Activated CD4-positive, alpha-beta T cell treated with anti-CD3 and anti-CD28 coated beads for 36 hours (primary cell): ENCODE measurements around the gene CCSER1. TPM values are rescaled to one million over a fixed set of nuclear protein-coding genes. Genes with fewer than 3 reads are reported as not detected.

Source experiments
- ATAC-seq: fragments of 200-7000 bp; cut with Tn5 transposase; one replicate; pipeline ENCODE4 v1.10.0; 2021; ENCODE audit warnings: mild to moderate bottlenecking, moderate library complexity
- CTCF ChIA-PET: fragments of 350-600 bp; sonication (Branson Sonifier 250); formaldehyde crosslinking; loops from one replicate; lab custom pipeline; 2021; ENCODE audit warnings: antibody characterized with exemption; lab: Charles Lee
- POLR2A ChIA-PET: fragments of 350-600 bp; sonication (Branson Sonifier 250); formaldehyde crosslinking; loops from one replicate; lab custom pipeline; 2021; ENCODE audit warnings: antibody characterized with exemption, inconsistent platforms; lab: Charles Lee
- DNase-seq: peaks from one replicate; pipeline ENCODE4 v3.0.0-alpha.2; 2020
- H3K27ac Mint-ChIP-seq: one replicate; pipeline ENCODE4 v1.8.0; 2021; ENCODE audit warnings: mixed read lengths
- H3K27me3 Mint-ChIP-seq: one replicate; pipeline ENCODE4 v1.8.0; 2021; ENCODE audit warnings: mixed read lengths
- H3K36me3 Mint-ChIP-seq: one replicate; pipeline ENCODE4 v1.8.0; 2021; ENCODE audit warnings: low read depth, mixed read lengths
- H3K4me1 Mint-ChIP-seq: one replicate; pipeline ENCODE4 v1.8.0; 2021; ENCODE audit warnings: mixed read lengths
- H3K4me3 Mint-ChIP-seq: one replicate; pipeline ENCODE4 v1.8.0; 2021; ENCODE audit warnings: mild to moderate bottlenecking, moderate library complexity, mixed read lengths
- H3K9me3 Mint-ChIP-seq: one replicate; pipeline ENCODE4 v1.8.0; 2021; ENCODE audit warnings: low read depth, mixed read lengths
- intact Hi-C, 2 experiments: fragments of 100-400 bp; cut with DNase I in 1 of 2; cut with micrococcal nuclease in 1 of 2; formaldehyde crosslinking; loops; one replicate each; pipeline versions ENCODE4 v1.14.2 to v1.15.1; 2022 to 2024; cut with DNase I, micrococcal nuclease
- total RNA-seq, 2 experiments: library from RNA; stranded (reverse); gene quantifications; one replicate each; pipeline ENCODE4 v1.2.3, GENCODE V29; 2021

The CCSER1 gene
- total RNA-seq, 2 experiments from 2014 or later = 0.14 TPM; not detected in 1

DNA sequence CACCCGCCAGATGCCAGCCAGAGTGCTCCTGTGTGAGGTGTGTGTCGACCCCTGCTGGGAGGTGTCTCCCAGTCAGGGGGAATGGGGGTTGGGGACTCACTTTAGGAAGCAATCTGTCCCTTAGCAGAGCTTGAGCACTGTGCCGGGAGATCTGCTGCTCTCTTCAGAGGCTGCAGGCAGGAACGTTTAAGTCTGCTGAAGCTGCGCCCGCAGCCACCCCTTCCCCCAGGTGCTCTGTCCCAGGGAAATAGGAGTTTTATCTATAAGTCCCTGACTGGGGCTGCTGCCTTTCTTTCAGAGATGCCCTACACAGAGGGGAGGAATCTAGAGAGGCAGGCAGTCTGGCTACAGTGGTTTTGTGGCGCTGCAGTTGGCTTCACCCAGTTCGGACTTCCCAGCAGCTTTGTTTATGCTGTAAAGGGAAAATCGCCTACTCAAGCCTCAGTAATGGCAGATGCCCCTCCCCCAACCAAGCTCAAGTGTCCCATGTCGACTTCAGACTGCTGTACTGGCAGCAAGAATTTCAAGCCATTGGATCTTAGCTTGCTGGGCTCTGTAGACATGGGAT is 80.8 kb downstream of the CCSER1 start:
- H3K4me1 Mint-ChIP-seq = no peaks in the 10 kb centered on the region
- DNase-seq (no peak), ATAC-seq (no peak)
- POLR2A ChIA-PET = no interaction called here
- H3K9me3 Mint-ChIP-seq = peaks cover 3% of the 10 kb centered on the region
- H3K27ac Mint-ChIP-seq = no peak overlapping the region
- CTCF ChIA-PET = no interaction called here
- H3K27me3 Mint-ChIP-seq = no peaks in the 10 kb centered on the region
- H3K36me3 Mint-ChIP-seq = no peaks in the 10 kb centered on the region
- no peak overlapping the region for H3K4me3 Mint-ChIP-seq
- intact Hi-C loops = no loop called here

DNA sequence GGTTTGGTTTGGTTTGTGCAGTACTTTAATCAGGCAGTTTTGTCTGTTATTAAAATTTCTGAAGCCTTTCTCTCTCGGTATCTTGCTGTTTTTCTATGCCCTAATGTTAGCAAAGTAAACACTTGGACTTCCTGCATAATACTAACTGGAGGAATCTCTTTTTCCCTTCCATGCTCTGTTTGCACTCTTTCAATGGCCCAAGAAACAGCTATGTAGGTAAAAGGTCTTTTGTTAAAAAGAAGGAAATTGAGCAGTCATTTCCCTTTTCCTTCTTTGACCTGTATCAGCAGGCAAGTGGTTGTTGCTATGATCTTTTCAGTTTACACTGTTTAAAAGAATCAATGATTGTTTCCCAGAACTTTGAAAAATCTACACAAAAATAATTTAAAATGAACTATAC is 82.7 kb downstream of the CCSER1 start:
- peaks cover 3% of the 10 kb centered on the region for H3K9me3 Mint-ChIP-seq
- no peaks in the 10 kb centered on the region for H3K27me3 Mint-ChIP-seq
- H3K27ac Mint-ChIP-seq = no peak overlapping the region
- no peak overlapping the region for H3K4me3 Mint-ChIP-seq
- no peaks in the 10 kb centered on the region for H3K36me3 Mint-ChIP-seq
- intact Hi-C loops = no loop called here
- ATAC-seq (no peak), DNase-seq (no peak)
- no peaks in the 10 kb centered on the region for H3K4me1 Mint-ChIP-seq
- ChIA-PET CTCF (no interaction called here), POLR2A (no interaction called here)

DNA sequence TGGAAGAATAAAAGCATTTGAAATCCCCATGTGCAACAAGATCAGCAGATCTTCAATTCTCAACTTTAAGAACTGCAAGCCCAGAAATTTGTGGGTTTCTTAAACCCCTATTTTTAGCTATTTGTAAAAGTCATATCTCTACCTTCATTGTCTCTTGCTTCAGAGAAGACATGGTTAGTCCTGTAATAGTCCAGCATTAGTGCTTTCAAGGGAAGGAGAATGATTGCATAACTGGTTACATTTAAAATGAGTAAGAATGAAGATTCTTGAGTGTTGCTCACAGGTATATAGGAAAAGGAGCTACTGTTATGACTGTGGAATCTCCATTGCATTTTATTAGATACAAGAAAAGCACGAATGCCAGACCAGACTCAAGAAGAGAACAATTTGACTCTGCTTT is 84.0 kb downstream of the CCSER1 start:
- CTCF ChIA-PET = no interaction called here

DNA sequence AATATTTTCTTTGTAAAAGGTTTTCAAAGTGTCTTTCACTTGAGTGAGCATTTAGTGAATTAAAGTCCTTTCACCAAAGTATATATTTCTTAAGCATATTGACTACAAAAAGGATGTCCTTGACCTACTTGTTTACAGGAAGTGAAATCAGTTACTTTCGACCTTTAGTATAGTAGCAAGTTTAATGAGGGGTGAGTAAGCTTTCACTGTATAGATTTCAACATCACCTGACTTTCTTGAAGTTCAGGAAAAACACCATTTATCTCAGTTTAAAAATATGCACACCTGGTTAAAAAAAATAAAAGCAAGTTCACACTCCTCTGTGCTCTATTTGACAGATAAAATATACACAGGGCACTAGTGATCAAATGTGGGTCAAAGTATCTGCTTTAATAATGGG is 88.1 kb downstream of the CCSER1 start:
- DNase-seq (no peak), ATAC-seq (no peak)
- H3K9me3 Mint-ChIP-seq = no peaks in the 10 kb centered on the region
- ChIA-PET CTCF (no interaction called here), POLR2A (no interaction called here)
- intact Hi-C loops = no loop called here
- no peak overlapping the region for H3K27ac Mint-ChIP-seq
- no peak overlapping the region for H3K4me3 Mint-ChIP-seq
- H3K36me3 Mint-ChIP-seq = no peaks in the 10 kb centered on the region
- peaks cover 4% of the 10 kb centered on the region for H3K27me3 Mint-ChIP-seq
- H3K4me1 Mint-ChIP-seq = no peaks in the 10 kb centered on the region

More for the DNA sequence above, 84.0 kb downstream of the CCSER1 start:
- DNase-seq (no peak), ATAC-seq (no peak)
- Mint-ChIP-seq H3K4me1 (no peaks in the 10 kb centered on the region), H3K4me3 (no peak overlapping the region), H3K36me3 (no peaks in the 10 kb centered on the region), H3K27me3 (no peaks in the 10 kb centered on the region), H3K27ac (no peak overlapping the region), H3K9me3 (peaks cover 3% of the 10 kb centered on the region)
- intact Hi-C loops = no loop called here
- POLR2A ChIA-PET = no interaction called here

DNA sequence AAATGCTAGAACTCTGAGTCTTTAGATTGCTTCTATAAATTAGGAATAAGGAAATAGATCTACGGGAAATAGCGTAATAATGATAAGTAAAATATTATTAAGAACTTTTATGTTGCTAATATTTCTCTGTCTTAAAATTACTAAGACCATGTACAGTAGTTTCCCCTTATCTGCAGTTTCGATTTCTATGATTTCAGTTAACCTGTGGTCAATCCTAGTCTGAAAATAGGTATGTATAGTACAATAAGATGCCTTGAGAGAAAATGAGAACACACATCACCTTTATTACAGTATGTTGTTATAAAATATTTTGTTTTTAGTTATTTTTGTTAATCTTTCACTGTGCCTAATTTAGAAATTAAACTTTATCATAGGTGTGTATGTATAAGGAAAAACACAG is 92.6 kb downstream of the CCSER1 start:
- no peak overlapping the region for H3K27ac Mint-ChIP-seq
- no peaks in the 10 kb centered on the region for H3K36me3 Mint-ChIP-seq
- H3K4me1 Mint-ChIP-seq = no peaks in the 10 kb centered on the region
- POLR2A ChIA-PET = no interaction called here
- no peaks in the 10 kb centered on the region for H3K9me3 Mint-ChIP-seq
- no peak for ATAC-seq
- peaks cover 4% of the 10 kb centered on the region for H3K27me3 Mint-ChIP-seq
- CTCF ChIA-PET = no interaction called here
- no peak for DNase-seq
- H3K4me3 Mint-ChIP-seq = no peak overlapping the region
- intact Hi-C loops = no loop called here

DNA sequence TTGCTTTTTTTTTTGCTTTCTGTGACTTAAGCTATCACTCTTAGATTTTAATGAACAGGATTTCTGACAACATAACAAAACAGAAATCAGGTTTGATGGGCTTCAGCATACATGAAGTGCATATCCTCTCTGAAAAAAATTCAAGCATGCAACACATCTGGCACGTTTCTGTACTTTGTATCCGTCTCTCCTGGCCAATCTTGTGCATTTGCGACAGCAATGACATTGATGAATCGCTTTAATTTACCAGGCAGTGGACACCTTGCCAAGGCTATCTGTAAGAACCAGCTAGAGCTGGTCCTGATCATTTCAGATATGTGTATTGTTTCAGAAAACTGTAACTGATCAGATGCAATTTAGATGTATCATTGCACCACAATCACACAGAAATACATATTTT is 93.3 kb downstream of the CCSER1 start:
- Mint-ChIP-seq H3K36me3 (no peaks in the 10 kb centered on the region), H3K9me3 (no peaks in the 10 kb centered on the region), H3K4me3 (no peak overlapping the region), H3K4me1 (no peaks in the 10 kb centered on the region), H3K27ac (no peak overlapping the region), H3K27me3 (peaks cover 4% of the 10 kb centered on the region)
- no peak for DNase-seq
- ATAC-seq = no peak
- intact Hi-C loops = no loop called here
- POLR2A ChIA-PET = no interaction called here
- CTCF ChIA-PET = no interaction called here

DNA sequence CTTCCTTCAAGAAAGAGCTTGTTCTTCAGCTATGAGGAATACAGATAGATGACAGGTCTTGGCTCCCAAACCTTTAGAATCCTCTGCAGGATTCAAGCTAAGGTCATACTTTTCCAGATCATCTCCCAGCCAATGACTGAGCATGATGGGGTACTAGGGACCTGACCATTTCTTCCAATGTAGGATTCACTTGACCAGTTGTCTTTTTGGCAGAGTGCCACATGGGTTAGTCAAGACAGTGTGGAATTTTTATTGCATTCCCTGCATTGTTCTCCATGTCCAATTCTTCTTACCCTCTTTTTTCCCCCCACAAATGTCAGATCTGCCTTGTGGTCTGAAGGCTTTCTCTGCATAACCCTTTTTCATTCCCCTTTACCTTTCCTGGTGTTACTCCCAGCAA is 99.5 kb downstream of the CCSER1 start:
- H3K9me3 Mint-ChIP-seq = no peaks in the 10 kb centered on the region
- H3K27me3 Mint-ChIP-seq = no peaks in the 10 kb centered on the region
- ChIA-PET CTCF (no interaction called here), POLR2A (no interaction called here)
- no peaks in the 10 kb centered on the region for H3K36me3 Mint-ChIP-seq
- H3K4me1 Mint-ChIP-seq = no peaks in the 10 kb centered on the region
- no peak for DNase-seq
- ATAC-seq = no peak
- intact Hi-C loops = no loop called here
- H3K4me3 Mint-ChIP-seq = no peak overlapping the region
- no peak overlapping the region for H3K27ac Mint-ChIP-seq

DNA sequence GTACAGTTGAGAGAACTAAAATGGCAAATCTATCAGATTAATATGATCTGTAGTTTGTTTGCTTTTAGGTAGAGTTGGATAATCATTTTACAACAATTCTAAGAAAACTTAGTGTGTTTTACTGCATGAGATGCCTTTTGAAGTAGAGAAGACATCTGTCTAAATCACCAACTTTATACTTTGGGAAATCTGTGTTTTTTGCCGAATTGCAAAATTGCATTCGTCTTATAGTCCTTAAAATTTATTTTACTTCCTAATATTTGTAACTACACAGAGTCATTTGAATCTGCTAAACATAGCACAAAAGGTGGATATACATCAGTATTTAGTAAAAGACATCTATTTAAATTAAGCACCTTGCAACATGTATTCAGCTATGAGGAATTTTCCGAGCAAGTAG is 100.0 kb downstream of the CCSER1 start:
- ChIA-PET CTCF (no interaction called here), POLR2A (no interaction called here)
- intact Hi-C loops = no loop called here
- H3K9me3 Mint-ChIP-seq = no peaks in the 10 kb centered on the region
- ATAC-seq (no peak), DNase-seq (no peak)
- H3K4me1 Mint-ChIP-seq = no peaks in the 10 kb centered on the region
- H3K4me3 Mint-ChIP-seq = no peak overlapping the region
- H3K27me3 Mint-ChIP-seq = no peaks in the 10 kb centered on the region
- H3K27ac Mint-ChIP-seq = no peak overlapping the region
- no peaks in the 10 kb centered on the region for H3K36me3 Mint-ChIP-seq

DNA sequence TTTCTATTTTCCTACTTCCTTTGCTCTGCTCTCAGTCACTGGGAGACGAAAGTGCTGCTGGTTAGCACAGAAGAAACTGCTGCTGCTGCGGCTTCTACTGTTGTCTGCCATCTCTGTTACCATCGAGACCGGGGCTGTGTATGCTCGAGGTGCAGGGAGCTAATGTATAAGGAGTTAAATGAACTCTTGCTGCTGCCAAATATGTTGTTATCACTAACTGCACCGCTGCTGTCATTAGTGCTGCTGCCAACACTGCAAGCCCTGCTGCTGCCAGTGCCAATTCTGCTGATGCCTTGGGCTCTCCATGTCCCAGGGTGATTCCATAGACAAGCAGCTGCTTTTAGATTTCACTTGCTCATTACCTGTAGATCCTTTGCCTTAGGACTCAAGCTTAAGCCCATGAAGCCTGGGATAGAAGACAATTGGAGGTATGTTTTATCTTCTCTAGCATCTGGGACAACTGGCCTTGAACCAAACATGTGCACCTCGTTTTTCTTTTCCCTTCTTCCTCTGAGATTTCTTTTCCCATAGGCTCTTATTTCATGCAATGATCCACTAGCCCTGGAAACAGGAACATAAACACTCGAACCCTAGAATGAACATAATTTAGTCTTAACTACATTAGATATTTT is 107.8 kb downstream of the CCSER1 start:
- ATAC-seq = no peak
- H3K27me3 Mint-ChIP-seq = no peaks in the 10 kb centered on the region
- ChIA-PET CTCF (interaction anchor here (0.7 kb wide), 1 partner anchor 10 kb away, joined by 3 read pairs; no protein-coding TSS in a partner anchor), POLR2A (no interaction called here)
- intact Hi-C loops = no loop called here
- no peaks in the 10 kb centered on the region for H3K9me3 Mint-ChIP-seq
- H3K27ac Mint-ChIP-seq = no peak overlapping the region
- no peak for DNase-seq
- H3K4me1 Mint-ChIP-seq = no peaks in the 10 kb centered on the region
- no peak overlapping the region for H3K4me3 Mint-ChIP-seq
- no peaks in the 10 kb centered on the region for H3K36me3 Mint-ChIP-seq

DNA sequence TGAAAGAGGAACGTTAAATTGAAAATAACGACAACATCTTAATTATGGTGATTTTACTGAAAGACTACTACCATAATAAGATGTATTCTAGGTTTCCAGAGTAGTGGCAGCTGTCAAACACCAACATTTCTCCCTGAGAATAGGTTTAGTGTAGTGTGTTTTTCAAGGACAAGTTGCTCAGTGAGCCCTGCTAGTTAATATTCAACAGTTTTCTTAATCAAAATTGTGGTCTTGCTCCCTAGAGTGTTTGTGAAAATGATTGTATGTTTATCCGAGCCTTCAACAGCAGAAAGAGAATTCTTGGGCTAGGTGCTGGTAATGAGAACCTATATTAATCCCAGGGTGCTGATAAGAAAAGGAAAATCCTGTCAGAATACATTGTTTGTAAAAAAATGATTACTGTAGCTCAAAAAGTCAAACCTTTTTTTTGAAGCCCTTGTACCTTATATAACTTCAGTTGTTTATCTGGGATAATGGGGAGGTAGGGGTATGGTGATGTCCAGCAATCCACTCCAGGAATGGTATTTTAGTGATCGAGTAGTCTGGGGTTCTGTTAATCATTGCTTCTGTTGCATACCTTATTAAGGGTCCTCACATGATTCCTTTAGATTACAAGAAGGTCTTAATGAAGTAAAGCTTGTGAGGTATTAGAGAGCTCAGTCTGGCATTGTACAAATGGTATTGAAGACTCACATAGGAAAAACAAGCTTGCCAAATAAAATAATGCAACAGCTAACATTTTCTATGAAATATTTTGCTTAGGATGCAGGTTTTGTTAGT is 110.7 kb downstream of the CCSER1 start:
- intact Hi-C loops = no loop called here
- CTCF ChIA-PET = no interaction called here
- ATAC-seq (no peak), DNase-seq (no peak)
- no peak overlapping the region for H3K4me3 Mint-ChIP-seq
- H3K9me3 Mint-ChIP-seq = no peaks in the 10 kb centered on the region
- no peaks in the 10 kb centered on the region for H3K36me3 Mint-ChIP-seq
- POLR2A ChIA-PET = no interaction called here
- H3K4me1 Mint-ChIP-seq = no peaks in the 10 kb centered on the region
- H3K27me3 Mint-ChIP-seq = no peaks in the 10 kb centered on the region
- H3K27ac Mint-ChIP-seq = no peak overlapping the region

DNA sequence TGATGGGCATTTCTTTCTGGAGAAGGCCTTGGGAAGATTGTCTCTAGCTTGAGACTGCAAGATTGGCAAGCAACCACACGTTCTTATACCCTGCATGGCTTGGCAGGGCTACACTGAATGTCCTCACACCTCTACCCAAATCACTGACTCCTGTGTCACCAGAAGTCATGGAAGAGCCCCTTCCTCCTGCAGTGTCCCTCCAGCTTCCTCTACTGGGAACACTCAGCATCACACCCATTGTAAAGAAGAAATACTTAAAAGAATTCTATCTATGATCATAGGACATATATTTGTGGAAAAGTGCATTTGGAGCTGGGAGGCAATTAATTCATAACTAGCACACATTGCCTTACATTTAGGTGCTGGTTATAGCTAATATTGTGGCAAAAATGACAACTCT is 113.1 kb downstream of the CCSER1 start:
- ATAC-seq (no peak), DNase-seq (no peak)
- intact Hi-C loops = no loop called here
- H3K27ac Mint-ChIP-seq = no peak overlapping the region
- no peaks in the 10 kb centered on the region for H3K36me3 Mint-ChIP-seq
- H3K27me3 Mint-ChIP-seq = no peaks in the 10 kb centered on the region
- H3K4me3 Mint-ChIP-seq = no peak overlapping the region
- CTCF ChIA-PET = no interaction called here
- no peaks in the 10 kb centered on the region for H3K4me1 Mint-ChIP-seq
- no peaks in the 10 kb centered on the region for H3K9me3 Mint-ChIP-seq
- POLR2A ChIA-PET = no interaction called here

DNA sequence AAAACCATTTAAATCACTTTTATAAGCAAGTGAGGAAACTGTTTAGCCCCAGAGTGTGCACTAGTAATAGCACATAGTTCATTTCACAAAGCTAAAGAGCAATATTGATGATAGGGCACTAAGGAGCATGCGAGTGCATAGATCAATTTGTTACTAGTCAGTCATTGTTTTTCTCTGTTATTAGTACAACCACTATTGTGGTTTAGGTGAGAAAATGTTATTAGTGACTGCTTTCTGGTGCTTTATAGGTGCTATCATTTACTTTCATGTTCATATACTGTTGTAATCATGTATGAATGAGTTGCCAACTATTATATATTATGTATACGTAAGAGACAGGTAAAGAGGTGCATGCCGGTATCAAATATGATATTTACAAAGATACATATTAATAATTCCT is 113.8 kb downstream of the CCSER1 start:
- ATAC-seq (no peak), DNase-seq (no peak)
- H3K27me3 Mint-ChIP-seq = no peaks in the 10 kb centered on the region
- ChIA-PET CTCF (no interaction called here), POLR2A (no interaction called here)
- no peak overlapping the region for H3K27ac Mint-ChIP-seq
- H3K9me3 Mint-ChIP-seq = no peaks in the 10 kb centered on the region
- intact Hi-C loops = no loop called here
- no peaks in the 10 kb centered on the region for H3K4me1 Mint-ChIP-seq
- H3K4me3 Mint-ChIP-seq = no peak overlapping the region
- H3K36me3 Mint-ChIP-seq = no peaks in the 10 kb centered on the region
